HG03575 (cell line): ENCODE data around the gene GMPR2.

Source experiments
- ATAC-seq: cut with Tn5 transposase; IDR thresholded peaks from one replicate; pipeline ENCODE4 v1.9.1; 2021; ENCODE audit not compliant: unreplicated experiment, insufficient number of reproducible peaks, low FRiP score; ENCODE audit errors: extremely low read depth

The GMPR2 gene

GRCh38 chr14:24232645-24233537, at the start of gene GMPR2:
Gene GMPR2 (plus strand): TSS chr14:24232929. CDS start chr14:24233254, 325 bp downstream.
- no peak for ATAC-seq

GRCh38 chr14:24183014-24183481, 49.7 kb upstream of the GMPR2 start:
- ATAC-seq: no peak

- no peak for ATAC-seq
These were observed 48.4 kb upstream of the GMPR2 start for GRCh38 chr14:24184104-24184970.

- no peak for ATAC-seq
These were observed 47.7 kb upstream of the GMPR2 start for GRCh38 chr14:24185026-24185425.

- no peak for ATAC-seq
These were observed 47.0 kb upstream of the GMPR2 start for GRCh38 chr14:24185741-24186140.

- no peak for ATAC-seq
These were observed 45.7 kb upstream of the GMPR2 start for GRCh38 chr14:24186831-24187538.

GRCh38 chr14:24187539-24187915, 45.2 kb upstream of the GMPR2 start:
- ATAC-seq: no peak

GRCh38 chr14:24188251-24189058, 44.3 kb upstream of the GMPR2 start, which contains the start of gene IPO4:
Gene IPO4 (minus strand): TSS chr14:24188816. CDS start chr14:24188787, 29 bp downstream.
- ATAC-seq: peak; percentile 62

GRCh38 chr14:24189059-24189375, 43.7 kb upstream of the GMPR2 start:
- ATAC-seq: no peak

- ATAC-seq: no peak
These were observed 43.3 kb upstream of the GMPR2 start for GRCh38 chr14:24189460-24189859.

GRCh38 chr14:24190416-24190815, 42.3 kb upstream of the GMPR2 start:
- no peak for ATAC-seq

- no peak for ATAC-seq
These were observed 39.8 kb upstream of the GMPR2 start for GRCh38 chr14:24192933-24193332.

- no peak for ATAC-seq
These were observed 38.4 kb upstream of the GMPR2 start for GRCh38 chr14:24194186-24194872.

- ATAC-seq: no peak
These were observed 37.9 kb upstream of the GMPR2 start for GRCh38 chr14:24194873-24195185.

GRCh38 chr14:24195186-24196070, 37.3 kb upstream of the GMPR2 start, which contains the start of gene TM9SF1:
Gene TM9SF1 (minus strand): TSS chr14:24195441. CDS start chr14:24195019, 422 bp downstream.
- ATAC-seq: peak; percentile 46

- no peak for ATAC-seq
These were observed 36.4 kb upstream of the GMPR2 start for GRCh38 chr14:24196071-24197055.
